ENCODE results near the gene BLOC1S3.
A peak's percentile ranks its signal among the peaks of the same experiment; 100 is the strongest.

BLOC1S3 gene

GRCh38 chr19:45162608-45163143 lies 15.9 kb upstream of the BLOC1S3 start:
- DNase-seq, result no peak

GRCh38 chr19:45163156-45163555 lies 15.4 kb upstream of the BLOC1S3 start:
- DNase-seq, result no peak

DNA sequence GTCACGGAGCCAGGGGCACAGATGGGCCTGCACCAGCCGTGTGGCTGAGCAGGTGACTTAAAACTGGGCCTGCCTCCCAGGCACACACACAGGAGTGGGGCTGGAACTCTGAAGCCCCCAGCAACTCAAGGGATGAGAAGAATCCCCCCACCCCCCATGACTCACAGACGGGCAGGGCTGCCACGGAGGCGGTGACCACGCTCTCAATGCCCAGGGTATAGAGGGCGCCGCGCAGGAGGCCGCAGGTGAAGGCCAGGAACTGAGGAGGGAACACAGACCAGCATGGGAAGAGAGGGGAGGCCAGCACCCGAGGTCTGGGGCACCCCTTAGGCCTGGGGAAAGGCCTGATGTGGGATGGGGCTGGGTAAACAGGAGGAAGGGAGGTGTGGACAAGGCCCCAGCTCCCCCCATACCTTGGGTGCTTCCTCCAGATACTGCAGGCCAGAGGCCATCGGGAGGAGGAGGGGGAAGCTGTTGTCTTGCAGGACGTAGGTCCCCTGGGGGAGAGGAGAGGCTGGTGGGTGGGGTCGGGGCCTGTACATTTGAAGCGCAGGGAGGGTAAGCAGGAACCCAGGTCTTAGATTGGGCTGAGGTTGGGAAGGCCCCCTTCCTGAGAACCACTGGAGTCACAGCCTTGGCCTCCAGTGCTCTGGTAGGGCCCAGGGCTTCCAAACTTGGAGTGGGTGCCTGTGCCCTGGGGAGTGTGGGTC lies 14.7 kb upstream of the BLOC1S3 start:
- DNase-seq, result no peak

DNA sequence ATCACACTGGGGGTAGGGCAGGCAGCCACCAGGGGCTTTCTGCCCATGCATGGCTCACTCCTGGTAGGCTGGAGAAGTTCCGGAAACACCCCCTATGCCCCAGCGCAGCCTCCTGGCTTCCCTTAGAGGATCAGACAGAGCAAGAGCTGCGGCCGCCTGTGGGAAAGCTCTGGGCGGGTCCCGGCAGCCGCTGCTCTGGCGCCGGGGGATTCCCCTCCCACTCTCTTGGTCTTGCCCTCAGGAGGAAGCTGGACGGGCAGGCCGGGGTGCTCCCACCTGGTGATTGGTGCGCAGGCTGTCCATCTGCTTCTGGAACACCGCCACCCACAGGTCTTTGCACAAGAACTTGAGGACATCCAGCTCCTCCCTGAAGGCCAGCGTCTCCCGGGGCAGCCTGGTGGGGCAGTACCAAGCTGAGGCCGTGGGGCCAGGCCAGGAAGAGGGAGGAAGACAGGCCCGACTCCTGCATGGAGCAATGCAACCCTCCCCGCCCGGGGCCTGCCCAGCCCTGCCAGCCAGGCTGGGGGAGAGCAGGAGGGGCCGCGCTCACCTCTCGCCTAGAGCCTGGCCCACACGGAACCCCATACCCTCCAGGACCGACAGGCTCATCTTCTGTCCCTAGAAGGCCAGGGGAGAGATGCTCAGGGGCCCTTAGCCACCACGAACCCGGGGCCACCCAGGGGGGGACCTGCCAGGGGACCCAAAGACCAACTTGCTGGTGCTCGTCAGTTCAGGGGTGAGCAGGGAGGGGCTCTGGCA lies 13.8 kb upstream of the BLOC1S3 start:
- no peak for DNase-seq

DNA sequence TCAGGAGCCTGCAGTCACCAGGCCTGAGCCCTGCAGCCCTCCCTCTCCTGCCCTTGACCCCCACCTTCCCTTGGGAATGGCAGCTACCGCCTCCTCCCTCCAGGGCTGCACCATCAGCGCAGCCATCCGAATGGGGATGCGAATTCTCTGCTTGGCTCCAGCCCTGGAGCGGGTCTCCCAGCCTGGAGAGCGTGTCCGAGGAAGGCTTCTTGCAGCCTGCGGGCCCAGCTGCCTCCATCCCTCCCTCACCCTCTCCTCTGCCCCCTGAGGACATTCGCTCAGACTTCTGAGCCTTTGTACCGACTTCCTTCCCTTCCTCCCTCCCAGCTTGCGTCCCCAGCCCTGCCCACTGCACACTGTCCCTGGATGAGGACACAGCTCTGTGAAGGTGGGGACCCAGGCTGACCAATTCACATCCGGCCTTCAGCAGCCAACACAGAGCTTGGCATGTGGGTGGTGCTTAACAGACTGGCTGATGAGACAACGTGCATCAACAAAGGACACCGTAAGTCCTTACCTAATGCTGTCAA lies 11.8 kb upstream of the BLOC1S3 start:
- no peak for DNase-seq

DNA sequence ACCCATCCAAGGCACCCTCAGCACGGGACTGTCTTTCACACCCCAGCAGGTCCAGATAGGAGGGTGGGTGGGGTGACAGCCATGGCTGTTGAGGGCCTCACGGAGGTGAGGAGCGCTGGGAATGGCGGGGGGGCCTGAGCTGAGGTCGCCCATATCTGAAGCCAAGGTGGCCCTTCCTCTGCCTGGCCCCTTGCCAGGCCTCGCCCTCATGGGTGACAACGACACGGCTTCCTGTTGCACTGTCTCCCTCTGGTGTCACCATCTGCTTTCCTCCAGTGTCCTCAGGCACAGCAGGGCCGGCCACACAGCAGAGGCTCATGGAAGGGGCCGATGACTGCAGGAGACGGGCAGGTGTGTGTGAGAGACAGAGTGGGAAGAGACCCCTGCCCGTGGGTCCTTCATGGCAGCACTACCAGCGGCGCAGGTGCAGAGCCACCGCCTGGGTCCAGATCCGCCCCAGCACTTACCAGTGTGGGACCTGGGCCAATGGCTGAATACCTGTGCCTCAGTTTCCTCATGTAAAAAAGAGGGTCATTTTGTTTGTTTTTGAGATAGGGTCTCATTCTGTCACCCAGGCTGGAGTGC lies 9.7 kb upstream of the BLOC1S3 start:
- no peak for DNase-seq

- no peak for DNase-seq
Measured at GRCh38 chr19:45169602-45170001, 9.0 kb upstream of the BLOC1S3 start.

GRCh38 chr19:45170146-45171106 lies 8.2 kb upstream of the BLOC1S3 start:
- DNase-seq, result no peak

DNA sequence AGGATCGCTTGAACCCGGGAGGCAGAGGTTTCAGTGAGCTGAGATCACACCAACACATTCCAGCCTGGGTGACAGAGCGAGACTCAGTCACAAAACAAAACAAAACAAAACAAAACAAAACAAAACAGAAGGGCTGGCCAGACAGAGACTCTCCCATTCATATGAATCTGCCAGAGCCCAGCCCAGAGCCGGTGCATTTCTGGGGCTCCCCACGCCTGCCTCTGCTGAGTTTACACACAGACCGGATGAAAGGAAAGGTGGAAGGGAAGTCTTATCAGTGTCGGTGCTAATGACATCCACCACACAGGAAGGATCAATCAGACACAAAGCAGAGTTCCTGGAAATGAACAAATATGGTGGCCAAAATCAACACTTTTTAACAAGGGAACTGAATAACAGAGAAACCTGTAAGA lies 7.4 kb upstream of the BLOC1S3 start:
- no peak for DNase-seq

DNA sequence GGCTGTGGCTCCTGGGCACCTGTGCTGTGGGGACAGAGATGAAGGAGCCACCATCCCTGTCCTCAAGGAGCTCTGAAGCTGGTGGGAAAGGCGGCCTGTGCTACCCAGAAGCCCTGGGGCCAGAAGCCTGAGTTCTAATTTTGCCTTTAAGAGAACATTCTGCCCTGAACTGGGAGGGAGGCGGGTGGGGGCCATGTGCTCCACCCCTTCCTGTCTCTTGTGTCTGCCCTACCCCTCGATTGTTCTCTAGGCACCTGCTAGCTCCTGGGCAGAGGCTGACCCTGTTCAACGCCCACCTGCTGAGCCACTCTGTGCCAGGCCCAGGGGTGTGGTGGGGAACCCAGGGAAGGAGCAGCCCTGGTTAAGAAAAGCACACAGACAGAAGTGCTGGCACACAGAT lies 6.4 kb upstream of the BLOC1S3 start:
- DNase-seq, result no peak

- no peak for DNase-seq
Measured at GRCh38 chr19:45172611-45173208, 5.9 kb upstream of the BLOC1S3 start.

DNA sequence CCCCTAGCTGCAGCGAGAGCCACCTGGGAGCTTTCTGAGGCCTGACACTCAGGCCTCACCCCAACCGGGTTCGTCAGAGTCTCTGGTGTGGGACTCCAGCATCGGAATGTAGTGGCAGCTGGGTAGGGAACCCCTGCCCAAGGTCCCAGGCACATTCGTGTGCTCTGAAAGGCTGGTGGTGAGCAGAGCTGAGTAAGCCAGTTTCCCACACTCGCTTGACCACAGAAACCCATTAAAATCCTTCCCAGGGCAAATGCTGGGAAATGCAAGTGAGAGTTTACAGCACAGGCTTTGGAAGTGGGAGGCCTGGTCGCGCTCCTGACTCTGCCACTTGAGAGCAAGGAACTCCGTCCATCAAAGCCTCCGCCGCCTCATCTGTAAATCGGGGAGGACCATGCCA lies 4.8 kb upstream of the BLOC1S3 start:
- DNase-seq, result no peak

- DNase-seq, result no peak
Measured at GRCh38 chr19:45175515-45176345, 2.9 kb upstream of the BLOC1S3 start.

DNA sequence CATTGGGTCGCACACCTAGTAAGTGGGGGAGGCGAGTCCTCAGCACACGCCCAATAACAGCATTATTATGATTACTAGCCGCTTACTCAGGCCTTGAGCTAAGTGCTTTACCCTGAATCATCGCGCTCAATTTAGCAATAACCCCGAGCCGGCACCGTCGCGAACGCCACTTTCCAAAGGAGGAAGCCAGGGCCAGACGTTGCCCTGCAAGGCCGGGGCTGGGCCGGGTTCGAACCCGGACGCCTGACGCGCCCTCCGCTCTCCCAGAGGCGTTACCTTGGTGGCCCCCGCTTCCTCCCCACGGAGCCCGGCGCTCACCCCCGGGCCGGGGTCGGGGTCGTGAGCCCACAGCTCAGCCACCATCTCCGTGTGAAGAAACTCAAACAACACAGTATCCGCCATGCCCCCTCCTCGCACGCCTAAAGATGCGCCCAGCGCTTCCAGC lies 745 bp upstream of the BLOC1S3 start, which contains the start of gene TRAPPC6A:
TRAPPC6A (minus strand) TSS at position 421 of the 445 bp plus-strand sequence; CDS start at position 402, 19 bp downstream.
- peak; percentile 54 for DNase-seq

GRCh38 chr19:45179072-45179891 lies 698 bp downstream of the BLOC1S3 start:
- no peak for DNase-seq

- no peak for DNase-seq
Measured at GRCh38 chr19:45179892-45180370, 1.3 kb downstream of the BLOC1S3 start.

- no peak for DNase-seq
Measured at GRCh38 chr19:45180936-45181335, 2.4 kb downstream of the BLOC1S3 start.

DNA sequence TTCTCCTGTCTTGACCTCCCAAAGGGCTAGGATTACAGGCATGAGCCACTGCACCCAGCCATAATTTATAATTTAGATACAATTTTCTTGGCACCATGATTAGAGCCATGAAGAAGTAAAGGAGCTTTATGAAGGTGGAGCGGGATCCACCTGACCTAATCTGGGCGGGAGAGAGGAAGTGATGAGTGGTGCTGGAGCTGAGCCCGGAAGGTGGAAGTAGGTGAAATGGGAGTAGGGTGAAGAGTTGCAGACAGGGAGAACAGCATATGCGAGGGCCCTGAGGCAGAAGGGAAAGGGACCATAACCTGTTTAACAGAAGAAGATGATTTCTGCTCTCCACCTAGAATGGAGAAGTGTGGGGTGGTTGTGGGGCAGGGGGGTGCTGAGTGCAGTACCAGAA lies 4.2 kb downstream of the BLOC1S3 start:
- no peak for DNase-seq

DNA sequence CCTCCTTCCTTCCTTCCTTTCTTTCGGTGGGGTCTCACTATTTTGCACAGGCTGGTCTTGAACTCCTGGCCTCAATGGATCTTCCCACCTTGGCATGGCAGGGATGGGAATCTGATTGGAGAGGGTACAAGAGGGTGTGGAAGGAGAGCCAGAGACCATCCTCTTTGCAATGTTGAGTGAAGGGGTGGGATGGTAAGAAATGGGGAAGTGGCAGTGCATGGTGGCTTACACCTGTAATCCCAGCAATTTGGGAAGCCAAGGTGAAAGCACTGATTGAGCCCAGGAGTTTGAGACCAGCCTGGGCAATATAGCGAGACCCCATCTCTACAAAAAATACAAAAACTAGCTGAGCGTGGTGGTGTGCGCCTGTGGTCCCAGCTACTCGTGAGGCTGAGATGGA lies 5.5 kb downstream of the BLOC1S3 start:
- DNase-seq, result no peak
